ENCODE data around the gene RANBP10. TPM values are rescaled to one million over a fixed set of nuclear protein-coding genes. Genes with fewer than 3 reads are reported as not detected.

RANBP10 gene
- total and polyA plus RNA-seq, 2 donors (not counting 3 experiments of a cell fraction or from before 2014, with no cell fraction given), result 25.6 to 28.8 TPM

DNA sequence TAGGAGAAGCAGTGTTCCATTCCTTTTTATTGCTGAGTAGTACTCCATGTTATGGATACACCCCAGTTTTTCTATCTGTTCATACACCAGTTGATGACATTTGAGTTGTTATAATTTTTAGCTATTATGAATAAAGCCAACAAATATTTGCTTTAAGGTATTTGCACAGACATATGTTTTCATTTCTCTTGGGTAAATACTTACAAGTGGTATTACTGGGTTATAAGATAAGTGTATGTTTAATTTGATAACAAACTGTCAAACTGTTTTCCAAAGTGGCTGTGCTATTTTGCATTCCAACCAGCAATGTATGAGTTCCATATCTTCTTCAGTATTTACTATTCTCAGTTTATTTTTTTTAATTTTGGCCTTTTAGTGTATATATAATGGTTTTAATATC is 59.5 kb downstream of the RANBP10 start:
- ChIA-PET POLR2A (no interaction called here), CTCF (interaction anchor here (1.8 kb wide), 1 partner anchor 11 kb away, joined by 6 read pairs; no protein-coding TSS in a partner anchor)
- H3K4me3 ChIP-seq (replicated peaks in 1 of 3; ENCODE audit: insufficient read depth in 1 of 3, low read depth in 1 of 3, low read length in 3 of 3), result no peak overlapping the region
- FAIRE-seq, result no peak
- intact Hi-C loops (cut with micrococcal nuclease) (no loop called here), dilution Hi-C loops (cut with MboI; ENCODE audit: extremely low pct_ligation_motif_present, low sequenced_read_pairs) (no loop called here)
- no peaks in the 10 kb centered on the region for H3K9me1 ChIP-seq (replicated peaks; ENCODE audit: control insufficient read depth, extremely low read depth, insufficient read depth, low read length)
- no peaks in the 10 kb centered on the region for H3K9me3 ChIP-seq (replicated peaks; ENCODE audit: control insufficient read depth, insufficient read depth, low read length)
- no peaks in the 10 kb centered on the region for H3K4me1 ChIP-seq (ENCODE audit: control insufficient read depth, extremely low read depth, insufficient read depth, low read length)
- no peaks in the 10 kb centered on the region for H3K79me2 ChIP-seq (ENCODE audit: control insufficient read depth, insufficient read depth, low read length)
- TF ChIP-seq GATA2 (IDR thresholded peaks at IDR 0.05; ENCODE audit: insufficient read depth, insufficient read length, low read depth, low read length), result no peak
- no peak for TF ChIP-seq MYC (IDR thresholded peaks at IDR 0.05; ENCODE audit: low read depth, low read length)
- TF ChIP-seq, protein P1, sequence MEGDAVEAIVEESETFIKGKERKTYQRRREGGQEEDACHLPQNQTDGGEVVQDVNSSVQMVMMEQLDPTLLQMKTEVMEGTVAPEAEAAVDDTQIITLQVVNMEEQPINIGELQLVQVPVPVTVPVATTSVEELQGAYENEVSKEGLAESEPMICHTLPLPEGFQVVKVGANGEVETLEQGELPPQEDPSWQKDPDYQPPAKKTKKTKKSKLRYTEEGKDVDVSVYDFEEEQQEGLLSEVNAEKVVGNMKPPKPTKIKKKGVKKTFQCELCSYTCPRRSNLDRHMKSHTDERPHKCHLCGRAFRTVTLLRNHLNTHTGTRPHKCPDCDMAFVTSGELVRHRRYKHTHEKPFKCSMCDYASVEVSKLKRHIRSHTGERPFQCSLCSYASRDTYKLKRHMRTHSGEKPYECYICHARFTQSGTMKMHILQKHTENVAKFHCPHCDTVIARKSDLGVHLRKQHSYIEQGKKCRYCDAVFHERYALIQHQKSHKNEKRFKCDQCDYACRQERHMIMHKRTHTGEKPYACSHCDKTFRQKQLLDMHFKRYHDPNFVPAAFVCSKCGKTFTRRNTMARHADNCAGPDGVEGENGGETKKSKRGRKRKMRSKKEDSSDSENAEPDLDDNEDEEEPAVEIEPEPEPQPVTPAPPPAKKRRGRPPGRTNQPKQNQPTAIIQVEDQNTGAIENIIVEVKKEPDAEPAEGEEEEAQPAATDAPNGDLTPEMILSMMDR (IDR thresholded peaks at IDR 0.05; ENCODE audit: extremely low read depth in 1 of 2, insufficient read depth in 1 of 2, low read depth in 1 of 2, low read length in 2 of 2), result no peak
- TF ChIP-seq FOS (IDR thresholded peaks at IDR 0.05; ENCODE audit: borderline replicate concordance, insufficient read depth, low read length), result no peak
- no peak for TF ChIP-seq JUN (IDR thresholded peaks at IDR 0.05; ENCODE audit: borderline replicate concordance, insufficient read depth, insufficient read length, low read depth)
- DNase-seq (ENCODE audit: low read depth, low spot score), result no peak
- no peaks in the 10 kb centered on the region for H4K20me1 ChIP-seq (replicated peaks; ENCODE audit: control insufficient read depth, extremely low read depth, insufficient read depth, low read length)
- H3K36me3 ChIP-seq (ENCODE audit: control insufficient read depth in 2 of 2, extremely low read depth in 1 of 2, insufficient read depth in 2 of 2, low read length in 2 of 2), result peaks cover 5 to 18% of the 10 kb centered on the region in 2 experiments
- H3K9ac ChIP-seq (replicated peaks; ENCODE audit: extremely low read depth, insufficient read depth, low read length), result no peak overlapping the region
- no peak overlapping the region for H3K4me2 ChIP-seq (ENCODE audit: insufficient read depth, low read length)
- H3K27ac ChIP-seq (ENCODE audit: insufficient read depth, low read depth, low read length), result no peak overlapping the region
- H2AFZ ChIP-seq (ENCODE audit: low read depth, low read length), result no peak overlapping the region
- no peaks in the 10 kb centered on the region for H3K27me3 ChIP-seq (ENCODE audit: control insufficient read depth in 2 of 2, insufficient read depth in 2 of 2, low read length in 2 of 2)
- BruUV-seq (replicated peaks), result no TSS peak

DNA sequence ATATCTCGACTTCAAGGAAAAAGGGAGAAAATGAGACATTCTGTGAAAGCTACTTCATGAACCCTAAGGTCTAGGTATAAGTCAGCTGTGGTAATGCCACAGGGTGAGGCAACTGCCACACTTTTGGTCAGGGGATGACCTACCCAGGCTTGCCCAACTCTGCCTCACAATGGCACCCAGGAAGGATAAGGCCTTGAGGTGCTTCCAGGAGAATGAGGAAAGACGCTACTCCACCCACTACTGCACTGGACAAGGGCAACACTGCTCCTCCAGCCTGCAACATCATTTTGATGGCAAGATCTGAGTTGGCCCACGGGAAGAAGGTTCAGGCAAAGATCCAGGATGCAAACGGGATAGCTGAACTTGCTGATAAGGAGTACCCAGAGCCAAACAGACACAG is 65.2 kb downstream of the RANBP10 start:
- Histone ChIP-seq H3K9me3 (replicated peaks; ENCODE audit: control insufficient read depth, insufficient read depth, low read length) (no peaks in the 10 kb centered on the region), H3K4me2 (ENCODE audit: insufficient read depth, low read length) (no peak overlapping the region), H3K79me2 (ENCODE audit: control insufficient read depth, insufficient read depth, low read length) (no peaks in the 10 kb centered on the region), H4K20me1 (replicated peaks; ENCODE audit: control insufficient read depth, extremely low read depth, insufficient read depth, low read length) (no peaks in the 10 kb centered on the region), H3K9me1 (replicated peaks; ENCODE audit: control insufficient read depth, extremely low read depth, insufficient read depth, low read length) (no peaks in the 10 kb centered on the region), H3K4me1 (ENCODE audit: control insufficient read depth, extremely low read depth, insufficient read depth, low read length) (no peaks in the 10 kb centered on the region), H3K27ac (ENCODE audit: insufficient read depth, low read depth, low read length) (no peak overlapping the region), H3K9ac (replicated peaks; ENCODE audit: extremely low read depth, insufficient read depth, low read length) (no peak overlapping the region), H2AFZ (ENCODE audit: low read depth, low read length) (no peak overlapping the region), H3K36me3 (ENCODE audit: control insufficient read depth in 2 of 2, extremely low read depth in 1 of 2, insufficient read depth in 2 of 2, low read length in 2 of 2) (peaks cover 8 to 30% of the 10 kb centered on the region in 2 experiments), H3K4me3 (replicated peaks in 1 of 3; ENCODE audit: insufficient read depth in 1 of 3, low read depth in 1 of 3, low read length in 3 of 3) (no peak overlapping the region), H3K27me3 (ENCODE audit: control insufficient read depth in 2 of 2, insufficient read depth in 2 of 2, low read length in 2 of 2) (no peaks in the 10 kb centered on the region)
- TF ChIP-seq MYC (IDR thresholded peaks at IDR 0.05; ENCODE audit: low read depth, low read length) (no peak), POLR2A (IDR thresholded peaks at IDR 0.05; ENCODE audit: low read depth, low read length) (no peak), EZH2 (IDR thresholded peaks at IDR 0.05; ENCODE audit: borderline replicate concordance, low read depth, low read length, severe bottlenecking) (no peak), FOS (IDR thresholded peaks at IDR 0.05; ENCODE audit: borderline replicate concordance, insufficient read depth, low read length) (no peak), POLR2AphosphoS5 (IDR thresholded peaks at IDR 0.05; ENCODE audit: insufficient read depth, low read depth, low read length) (no peak), GATA2 (IDR thresholded peaks at IDR 0.05; ENCODE audit: insufficient read depth, insufficient read length, low read depth, low read length) (no peak), JUN (IDR thresholded peaks at IDR 0.05; ENCODE audit: borderline replicate concordance, insufficient read depth, insufficient read length, low read depth) (no peak)
- TF ChIP-seq, protein P2, sequence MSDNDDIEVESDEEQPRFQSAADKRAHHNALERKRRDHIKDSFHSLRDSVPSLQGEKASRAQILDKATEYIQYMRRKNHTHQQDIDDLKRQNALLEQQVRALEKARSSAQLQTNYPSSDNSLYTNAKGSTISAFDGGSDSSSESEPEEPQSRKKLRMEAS (IDR thresholded peaks at IDR 0.05; ENCODE audit: insufficient read depth, insufficient read length), result no peak
- TF ChIP-seq, protein P1 (IDR thresholded peaks at IDR 0.05; ENCODE audit: extremely low read depth in 1 of 2, insufficient read depth in 1 of 2, low read depth in 1 of 2, low read length in 2 of 2), result no peak
- dilution Hi-C loops (cut with MboI; ENCODE audit: extremely low pct_ligation_motif_present, low sequenced_read_pairs) (no loop called here), intact Hi-C loops (cut with micrococcal nuclease) (no loop called here)
- CTCF ChIA-PET, result interaction anchor here (1.1 to 3.6 kb wide), 2 partner anchors 13 to 75 kb away, joined by 3 to 10 read pairs; no protein-coding TSS in a partner anchor
- BruUV-seq (replicated peaks), result no TSS peak
- no peak for DNase-seq (ENCODE audit: low read depth, low spot score)
- FAIRE-seq, result no peak
- POLR2A ChIA-PET, result no interaction called here

All from endothelial cell of umbilical vein (primary cell).